G401 (cell line): ENCODE data around the gene ANKRD52. TPM values are rescaled to one million over a fixed set of nuclear protein-coding genes. Genes with fewer than 3 reads are reported as not detected.

Experiments used
- DNase-seq: peaks from one replicate; pipeline ENCODE4 v3.0.0-alpha.2; 2015; ENCODE audit warnings: low spot score
- in situ Hi-C: cut with HindIII; loops from 2 replicates; pipeline ENCODE4 v1.10.0; 2016; ENCODE audit warnings: low sequenced_read_pairs, mixed read lengths
- total RNA-seq: library from RNA; depleted of rRNA; stranded (reverse); fragments of >200 nt; shearing (Covaris generic); gene quantifications from 2 replicates; pipeline ENCODE4 v1.2.3, GENCODE V29; 2014

The ANKRD52 gene
- total RNA-seq, 1 experiment from 2014 or later = 6.2 TPM

DNA sequence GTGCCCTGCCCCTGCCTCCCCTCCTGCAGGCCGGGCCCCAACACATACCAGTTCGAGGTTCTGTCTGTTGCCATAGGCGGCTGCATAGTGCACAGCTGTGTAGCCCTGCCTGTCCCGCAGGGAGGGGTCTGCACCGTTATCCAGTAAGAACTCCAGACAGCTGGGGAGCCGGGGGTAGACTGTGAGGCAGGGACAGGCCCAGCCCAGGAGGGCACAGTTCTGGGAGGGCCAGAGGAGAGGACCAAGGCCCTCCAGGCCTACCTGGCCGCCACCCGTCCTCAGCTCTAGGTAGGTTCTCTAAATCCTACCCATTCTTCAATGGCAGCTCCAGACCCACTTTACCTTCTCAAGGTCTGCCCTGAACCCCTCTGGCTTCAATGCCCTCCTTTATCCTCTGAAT is 9.5 kb downstream of the ANKRD52 start:
- in situ Hi-C loops = no loop called here
- no peak for DNase-seq

DNA sequence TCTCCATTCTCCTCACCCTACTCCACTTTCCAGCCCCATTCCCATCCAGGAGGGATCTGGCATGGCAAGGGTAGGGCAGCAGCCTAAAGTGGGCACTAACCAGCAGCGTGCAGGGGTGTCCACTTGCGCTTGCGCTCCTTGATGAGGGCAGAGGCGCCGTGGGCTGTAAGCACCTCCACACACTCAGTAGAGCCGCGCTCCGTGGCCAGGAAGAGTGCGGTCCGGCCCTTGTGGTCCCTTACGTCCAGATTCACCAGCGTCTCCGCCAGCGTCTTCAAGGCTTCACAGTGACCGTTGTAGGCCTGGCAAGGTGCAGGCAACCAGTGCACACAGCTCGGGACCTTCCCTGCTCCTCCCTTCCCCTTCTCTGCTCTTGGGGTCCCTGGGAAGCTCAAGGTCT is 10.3 kb downstream of the ANKRD52 start:
- in situ Hi-C loops = no loop called here
- no peak for DNase-seq

DNA sequence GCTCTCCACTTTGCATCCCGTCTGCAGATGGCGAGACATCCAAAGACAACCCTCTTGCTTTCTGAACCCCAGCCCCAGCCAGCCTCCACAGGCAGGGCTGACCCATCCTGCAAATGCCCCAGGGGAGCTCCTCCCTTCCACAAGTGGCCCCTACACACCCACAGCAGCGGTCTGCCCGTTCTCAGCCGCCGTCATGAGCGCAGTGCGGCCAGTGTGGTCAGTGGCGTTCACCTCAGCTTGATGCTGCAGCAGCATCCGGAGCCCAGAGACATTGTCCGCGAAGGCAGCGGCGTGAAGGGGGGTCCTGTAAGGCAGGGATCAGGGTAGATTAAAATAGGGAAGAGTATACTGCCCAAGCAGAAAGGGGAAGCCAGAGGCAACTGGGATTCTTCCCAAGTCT is 13.7 kb downstream of the ANKRD52 start:
- in situ Hi-C loops = no loop called here
- DNase-seq = no peak

DNA sequence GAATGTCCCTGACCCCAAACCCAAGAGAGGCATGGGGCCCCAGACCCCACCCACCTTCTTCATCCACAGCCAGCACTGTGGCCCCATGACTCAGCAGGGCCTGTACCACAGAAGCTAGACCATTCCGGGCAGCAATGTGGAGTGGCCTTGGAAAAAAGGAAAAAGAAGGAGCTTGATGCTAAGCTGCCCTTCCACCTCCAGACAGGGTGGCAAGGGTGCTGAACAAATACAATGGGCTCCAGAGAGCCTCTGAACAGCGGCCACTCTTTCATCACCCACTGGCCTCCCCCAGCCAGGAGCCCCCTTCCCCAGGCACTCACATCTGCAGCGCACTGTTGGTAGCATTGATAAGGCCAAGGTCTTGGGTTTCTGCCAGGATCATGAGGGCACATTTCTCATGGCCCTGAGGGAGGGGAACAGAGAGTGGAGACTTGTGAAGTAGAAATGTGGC is 14.4 kb downstream of the ANKRD52 start:
- in situ Hi-C loops = no loop called here

DNA sequence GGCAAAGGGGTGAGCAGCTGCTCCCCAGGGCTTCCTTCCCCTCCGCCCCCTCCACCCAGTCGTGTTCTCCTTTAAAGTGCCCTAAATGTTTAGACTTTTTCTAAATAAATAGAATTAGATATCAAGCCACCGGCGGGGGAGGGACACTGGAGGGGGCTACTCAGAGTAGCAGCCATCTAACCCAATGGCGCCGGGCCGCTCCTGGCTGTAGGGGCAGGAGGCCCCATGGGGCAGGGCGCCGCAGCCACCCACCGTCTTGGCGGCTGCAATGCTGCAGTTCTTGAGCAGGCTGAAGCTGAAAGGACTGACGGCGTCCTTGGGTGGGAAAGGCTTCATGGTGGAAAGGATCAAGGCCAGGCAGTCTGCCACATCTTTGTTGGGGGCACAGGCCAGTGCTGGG is 15.2 kb downstream of the ANKRD52 start:
- no peak for DNase-seq
- in situ Hi-C loops = no loop called here

More for the DNA sequence above, 14.4 kb downstream of the ANKRD52 start:
- DNase-seq = no peak

DNA sequence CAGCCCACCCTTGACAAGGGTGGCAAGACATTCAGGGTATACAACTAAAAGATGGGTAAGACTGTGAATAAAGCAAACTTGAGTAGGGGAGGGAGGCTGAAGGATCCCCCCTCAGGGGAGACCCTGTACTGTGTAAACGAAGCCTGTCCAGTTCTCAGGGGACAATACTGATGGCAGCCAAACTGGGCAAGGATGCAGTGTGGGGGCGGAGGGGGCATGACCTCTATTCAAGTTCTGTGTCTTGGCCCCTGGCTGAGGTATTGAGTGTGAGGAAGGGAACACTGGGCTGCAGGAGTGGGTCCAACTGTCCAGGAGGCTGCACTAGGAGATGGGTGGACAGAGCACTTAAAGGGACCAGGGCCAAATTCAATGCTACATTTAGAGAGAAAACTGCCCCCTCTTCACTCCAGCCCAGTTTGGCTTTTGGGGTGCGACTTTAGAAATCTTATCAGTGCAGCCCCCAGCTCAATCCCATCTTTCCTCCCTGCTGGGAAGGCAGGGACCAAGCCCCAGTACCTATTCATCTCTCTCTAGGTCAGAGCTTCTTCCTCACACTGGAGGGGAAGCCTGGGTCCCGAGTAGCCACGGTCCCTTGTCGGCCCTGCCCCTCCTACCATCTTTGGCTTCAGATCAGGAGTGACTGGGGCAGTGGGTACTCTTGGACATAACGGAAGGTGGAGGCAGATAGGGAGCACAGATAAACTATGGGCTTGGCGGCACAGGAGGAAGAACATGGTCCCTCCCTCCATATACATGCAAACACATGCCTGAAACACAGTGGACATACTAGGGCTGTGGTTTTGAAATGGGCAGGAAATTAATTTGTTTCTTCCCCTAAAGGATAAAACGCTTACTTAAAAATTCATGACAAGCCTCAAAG is 16.5 kb downstream of the ANKRD52 start:
- in situ Hi-C loops = no loop called here
- no peak for DNase-seq

DNA sequence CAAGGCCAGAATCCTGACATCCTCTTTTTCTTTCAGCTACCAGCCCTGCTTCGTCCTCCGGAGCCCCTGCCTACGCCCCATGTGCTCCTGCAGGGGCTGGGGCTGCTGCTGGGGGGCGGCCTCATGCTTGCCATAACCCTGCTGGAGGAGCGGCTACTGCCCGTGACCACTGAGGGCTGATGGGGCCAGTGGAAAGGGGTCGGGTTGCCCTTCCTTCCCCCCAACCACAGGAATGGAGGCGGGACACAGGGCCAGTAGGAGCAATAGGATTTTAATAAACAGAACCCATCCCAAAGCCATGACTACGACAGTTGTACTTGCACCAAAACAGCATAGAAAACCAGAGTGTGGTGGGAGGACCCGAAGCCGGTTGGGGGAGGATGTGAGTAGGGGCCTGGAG is 20.6 kb downstream of the ANKRD52 start:
- DNase-seq = no peak
- in situ Hi-C loops = no loop called here

DNA sequence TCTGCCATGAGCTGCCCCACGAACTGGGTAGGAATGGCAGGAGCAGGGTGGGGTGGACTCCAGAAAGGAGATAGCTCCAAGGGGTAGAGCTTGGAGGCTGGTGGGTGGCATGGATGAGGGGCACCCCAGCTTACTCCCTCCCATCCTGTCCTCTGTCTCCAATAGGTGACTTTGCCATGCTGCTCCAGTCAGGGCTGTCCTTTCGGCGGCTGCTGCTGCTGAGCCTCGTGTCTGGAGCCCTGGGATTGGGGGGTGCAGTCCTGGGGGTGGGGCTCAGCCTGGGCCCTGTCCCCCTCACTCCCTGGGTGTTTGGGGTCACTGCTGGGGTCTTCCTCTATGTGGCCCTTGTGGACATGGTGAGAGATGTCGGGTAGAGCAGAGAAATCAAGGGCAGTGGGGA is 21.2 kb downstream of the ANKRD52 start:
- no peak for DNase-seq
- in situ Hi-C loops = no loop called here

DNA sequence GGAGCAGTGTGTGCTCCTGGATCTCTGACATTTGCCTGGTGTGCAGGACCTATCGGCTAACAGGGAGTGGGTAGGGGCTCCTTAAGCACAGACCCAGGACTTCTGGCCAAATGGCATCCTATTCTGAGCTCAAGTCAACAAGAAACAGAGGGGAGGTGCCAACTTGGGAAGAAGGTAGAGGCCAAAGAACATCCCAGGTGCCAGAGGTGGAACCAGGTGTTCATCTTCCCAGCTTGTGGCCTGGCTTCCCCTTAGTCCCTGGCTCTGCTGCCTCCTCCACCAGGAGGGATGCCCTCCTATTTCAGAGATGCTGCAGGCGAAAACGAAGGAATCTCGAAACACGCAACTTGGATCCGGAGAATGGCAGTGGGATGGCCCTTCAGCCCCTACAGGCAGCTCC is 22.1 kb downstream of the ANKRD52 start:
- in situ Hi-C loops = no loop called here
- DNase-seq = no peak

DNA sequence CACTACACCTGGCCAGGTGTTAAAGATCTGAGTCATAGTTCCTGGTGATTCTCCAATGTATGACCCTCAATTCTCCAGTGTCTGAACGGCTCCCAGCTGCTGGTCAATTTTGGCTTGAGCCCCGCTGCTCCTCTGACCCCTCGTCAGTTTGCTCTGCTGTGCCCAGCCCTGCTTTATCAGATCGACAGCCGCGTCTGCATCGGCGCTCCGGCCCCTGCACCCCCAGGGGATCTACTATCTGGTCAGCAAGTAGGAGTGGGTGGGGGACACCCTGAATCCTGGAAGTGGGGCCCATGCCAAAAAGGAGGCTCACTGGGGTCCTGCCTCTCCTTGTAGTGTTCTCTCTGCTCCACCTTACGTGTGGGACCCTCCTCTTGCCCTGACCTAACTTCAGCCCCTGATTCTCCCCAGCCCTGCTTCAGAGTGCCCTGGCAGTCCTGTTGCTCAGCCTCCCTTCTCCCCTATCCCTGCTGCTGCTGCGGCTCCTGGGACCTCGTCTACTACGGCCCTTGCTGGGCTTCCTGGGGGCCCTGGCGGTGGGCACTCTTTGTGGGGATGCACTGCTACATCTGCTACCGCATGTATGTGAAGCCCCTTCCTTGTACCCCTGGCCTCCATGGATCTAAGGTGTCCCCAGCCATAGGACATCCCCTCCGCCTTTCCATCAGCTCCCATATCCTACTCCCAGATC is 23.3 kb downstream of the ANKRD52 start:
- no peak for DNase-seq
- in situ Hi-C loops = no loop called here

DNA sequence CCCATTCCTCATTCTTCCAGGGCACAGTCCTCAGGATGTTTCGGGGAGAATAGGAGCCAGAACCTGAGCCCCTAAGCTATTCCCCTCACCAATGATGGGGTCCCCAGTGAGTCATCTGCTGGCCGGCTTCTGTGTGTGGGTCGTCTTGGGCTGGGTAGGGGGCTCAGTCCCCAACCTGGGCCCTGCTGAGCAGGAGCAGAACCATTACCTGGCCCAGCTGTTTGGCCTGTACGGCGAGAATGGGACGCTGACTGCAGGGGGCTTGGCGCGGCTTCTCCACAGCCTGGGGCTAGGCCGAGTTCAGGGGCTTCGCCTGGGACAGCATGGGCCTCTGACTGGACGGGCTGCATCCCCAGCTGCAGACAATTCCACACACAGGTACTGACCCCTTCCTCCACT is 27.0 kb downstream of the ANKRD52 start:
- in situ Hi-C loops = no loop called here
- DNase-seq = no peak

DNA sequence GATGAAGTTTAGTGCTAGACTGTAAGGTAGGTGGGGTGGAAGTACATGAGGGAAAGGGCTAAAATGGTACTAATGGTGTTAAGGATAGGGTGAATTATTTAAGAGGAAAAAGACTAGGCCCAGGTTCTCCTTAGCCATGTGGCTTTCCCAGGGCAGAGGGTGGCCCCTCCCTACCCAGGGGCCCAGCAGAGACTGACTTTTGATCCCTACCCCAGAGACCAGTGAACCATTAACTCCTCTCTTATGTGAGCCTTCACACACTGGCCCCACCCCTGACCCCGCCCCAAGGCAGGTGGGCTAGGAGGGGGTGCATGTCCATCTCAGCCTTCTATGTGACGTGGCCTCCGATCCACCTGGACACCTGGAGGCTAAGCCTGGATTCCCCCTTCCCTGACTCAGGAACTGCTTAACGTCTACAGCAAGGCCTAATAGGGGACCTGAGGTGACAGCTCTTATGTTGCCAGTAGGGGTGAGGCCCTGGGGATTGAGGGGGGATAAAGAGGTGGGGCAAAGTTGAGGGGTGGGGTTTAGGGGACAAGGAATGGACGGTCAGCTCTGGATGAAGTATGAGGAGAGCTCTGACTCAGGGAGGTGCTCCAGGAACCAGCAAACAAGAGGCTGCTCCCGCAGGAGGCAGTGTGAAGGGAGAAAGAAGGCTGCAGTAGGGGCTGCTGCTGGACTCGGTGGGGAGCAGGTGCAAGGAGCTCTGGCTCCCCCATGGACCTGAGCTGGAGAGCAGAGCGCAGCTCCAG is 27.6 kb downstream of the ANKRD52 start:
- no peak for DNase-seq
- in situ Hi-C loops = no loop called here

DNA sequence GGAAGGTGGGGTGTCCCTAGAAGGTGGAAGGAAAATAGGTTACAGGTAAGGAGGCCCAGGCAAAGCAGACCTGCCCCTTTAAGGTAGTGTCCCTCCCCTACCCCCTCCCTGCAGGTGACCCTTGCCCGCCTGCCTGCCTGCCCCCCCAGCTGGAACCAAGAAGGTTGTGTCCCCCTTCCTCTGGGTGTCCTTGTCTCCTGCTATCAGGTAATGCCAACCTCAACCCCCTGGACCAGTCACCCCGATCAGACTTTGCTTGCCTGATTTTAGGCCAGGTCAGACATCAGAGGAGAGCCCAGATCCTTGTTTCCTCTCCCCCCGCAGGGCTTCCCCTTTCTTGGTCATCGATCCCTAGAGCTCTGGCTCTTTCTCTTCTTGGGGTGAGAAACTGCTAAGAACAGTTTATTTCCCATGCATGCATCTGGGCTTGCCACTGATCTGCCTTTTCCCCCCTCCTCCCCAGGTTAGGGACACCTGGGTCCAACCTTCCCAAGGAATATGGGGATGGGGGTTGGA is 28.2 kb downstream of the ANKRD52 start, which contains the start of gene SLC39A5:
Gene SLC39A5, plus strand, starts transcription at position 136 of the 516 bp plus-strand sequence. CDS start 1,224 bp downstream, outside the sequence.
- no peak for DNase-seq
- in situ Hi-C loops = no loop called here

DNA sequence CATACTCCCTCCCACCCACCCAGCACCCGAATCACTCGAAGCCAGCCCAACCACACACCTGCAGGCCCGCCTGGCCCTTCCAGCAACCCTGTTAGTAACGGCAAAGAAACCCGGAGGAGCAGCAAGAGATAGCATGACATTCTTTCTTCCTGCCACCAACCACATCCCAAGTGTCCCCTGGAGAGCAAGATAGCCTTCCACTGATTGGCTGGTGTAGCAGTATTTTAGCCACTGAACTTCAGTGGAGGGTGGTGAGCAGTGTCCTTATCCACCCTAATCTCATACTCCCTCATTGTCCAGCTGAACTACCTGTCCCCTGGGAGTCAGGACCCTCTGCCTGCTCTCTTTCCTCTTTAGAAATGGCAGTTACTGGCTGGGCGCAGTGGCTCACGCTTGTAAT is 29.1 kb downstream of the ANKRD52 start:
- in situ Hi-C loops = no loop called here
- no peak for DNase-seq

DNA sequence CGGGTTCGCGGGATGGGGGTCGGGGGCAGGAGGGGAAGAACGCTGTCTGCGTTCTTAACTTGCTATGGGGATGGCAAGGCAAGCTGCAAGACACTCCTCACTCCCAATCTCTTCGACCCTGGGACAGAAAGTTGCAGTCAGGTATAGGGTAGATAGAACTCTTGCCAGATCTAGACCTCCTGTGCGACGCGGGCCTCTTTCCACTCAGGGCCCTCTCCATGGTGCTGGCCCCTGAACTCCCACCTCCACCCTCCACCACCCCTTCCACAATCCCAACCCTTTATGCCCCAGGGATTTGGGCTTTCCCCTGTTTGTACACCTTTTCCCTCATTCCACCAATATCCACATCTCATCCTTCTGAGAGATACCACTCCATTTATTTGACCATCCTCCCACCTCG is 33.2 kb downstream of the ANKRD52 start:
- no peak for DNase-seq
- in situ Hi-C loops = no loop called here

DNA sequence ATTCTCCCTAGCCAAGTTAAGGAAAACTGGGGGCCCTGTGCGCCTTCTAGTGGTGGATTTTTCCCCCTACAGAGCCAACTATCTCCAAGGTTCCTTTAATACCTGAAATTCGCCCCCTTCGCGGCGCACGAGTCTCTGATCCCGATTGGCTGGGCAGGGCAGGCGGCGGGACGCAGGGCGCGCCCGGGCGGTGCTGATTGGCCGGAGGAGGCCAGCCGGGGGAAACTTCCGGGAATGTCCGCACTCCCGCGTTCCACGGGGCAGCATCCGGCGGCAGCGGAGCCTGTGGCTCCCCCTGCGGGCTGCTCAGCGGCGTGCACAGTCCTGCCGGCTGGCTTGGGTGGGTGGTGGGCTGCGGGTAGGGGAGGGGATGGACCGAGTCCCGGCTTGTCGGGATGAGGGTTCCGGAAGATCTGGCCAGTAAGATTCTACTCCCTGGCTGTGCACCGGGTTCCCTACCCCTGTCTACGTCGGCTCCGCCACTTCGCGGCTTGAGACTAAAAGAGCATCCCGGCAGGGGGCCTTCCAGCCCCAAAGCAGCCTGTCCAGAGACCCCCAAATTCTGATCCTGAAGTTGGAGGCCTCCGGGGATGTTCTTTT is 34.0 kb downstream of the ANKRD52 start, which contains the start of gene NABP2:
Gene NABP2, plus strand, starts transcription at position 241 of the 600 bp plus-strand sequence. CDS start 515 bp downstream, outside the sequence.
- peak; percentile 98 for DNase-seq
- in situ Hi-C loops = no loop called here

DNA sequence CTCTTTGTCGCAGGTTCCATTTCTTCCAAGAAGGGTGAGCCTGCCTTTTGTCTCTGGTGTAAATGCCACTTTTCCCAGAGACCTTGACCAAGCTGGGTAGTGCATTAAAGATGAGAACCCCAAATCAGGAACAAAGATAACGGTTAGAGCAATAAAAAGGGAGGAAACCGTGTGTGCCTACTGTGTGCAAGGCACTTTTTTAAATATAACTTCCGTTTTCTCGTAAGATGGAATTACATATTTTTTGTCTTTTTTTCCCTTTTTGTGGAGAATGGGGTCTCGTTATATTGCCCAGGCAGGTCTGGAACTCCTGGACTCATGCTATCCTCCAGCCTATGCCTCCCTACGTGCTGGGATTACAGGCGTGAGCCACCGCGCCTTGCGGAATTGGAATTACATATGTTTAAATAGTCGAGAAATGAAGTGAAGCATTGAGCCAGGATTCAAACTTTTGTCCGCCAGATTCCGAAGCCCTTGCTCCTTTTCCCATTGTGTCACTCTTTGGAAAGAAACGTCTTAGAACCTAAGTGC is 34.5 kb downstream of the ANKRD52 start:
- in situ Hi-C loops = no loop called here
- DNase-seq = no peak

DNA sequence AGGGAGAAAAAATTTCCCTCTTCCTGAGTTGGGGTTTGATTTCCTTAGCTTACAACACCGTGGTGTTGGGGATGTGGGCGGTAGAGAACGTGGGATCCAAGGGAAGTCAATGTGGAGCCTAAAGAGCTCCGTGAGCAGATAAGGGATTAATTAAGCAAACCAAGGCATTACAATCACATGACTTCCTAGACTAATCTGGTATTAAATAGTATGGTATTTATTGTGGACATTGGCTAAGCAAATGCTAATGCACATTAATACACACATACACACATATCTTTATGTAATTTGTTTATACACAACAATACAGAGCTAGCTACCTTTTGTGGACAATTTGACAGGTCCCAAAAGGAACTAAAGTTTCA is 35.7 kb downstream of the ANKRD52 start:
- DNase-seq = no peak
- in situ Hi-C loops = no loop called here
